Mesenchymal stem cell (in vitro differentiated cells and primary cell): ENCODE measurements around the gene GABBR2.
A peak's percentile ranks its signal among the peaks of the same experiment; 100 is the strongest.

Source experiments
- DNase-seq: peaks from one replicate; pipeline ENCODE4 v3.0.0-alpha.2; 2013
- H2AFZ ChIP-seq: one replicate; pipeline ENCODE4 v1.6.1; 2013; ENCODE audit warnings: low read depth, mild to moderate bottlenecking, control low read depth, inconsistent platforms, low read length, moderate library complexity
- H2AK5ac ChIP-seq: 2 replicates; pipeline ENCODE4 v1.6.1; 2013; ENCODE audit warnings: low read length, moderate library complexity, mild to moderate bottlenecking, inconsistent platforms; ENCODE audit not compliant: severe bottlenecking
- H2BK120ac ChIP-seq: one replicate; pipeline ENCODE4 v1.6.1; 2013; ENCODE audit warnings: low read depth, mild to moderate bottlenecking, inconsistent platforms, low read length, moderate library complexity
- H2BK12ac ChIP-seq, 2 experiments: one replicate each; pipeline ENCODE4 v1.6.1; 2013; ENCODE audit warnings: inconsistent platforms in 2 of 2, low read length in 2 of 2, mild to moderate bottlenecking in 2 of 2, moderate library complexity in 2 of 2, control low read depth in 1 of 2
- H2BK15ac ChIP-seq: one replicate; pipeline ENCODE4 v1.6.1; 2013; ENCODE audit warnings: mild to moderate bottlenecking, low read depth, inconsistent platforms; ENCODE audit not compliant: poor library complexity, severe bottlenecking
- H2BK5ac ChIP-seq: 2 replicates; pipeline ENCODE4 v1.6.1; 2013; ENCODE audit warnings: low read depth, mild to moderate bottlenecking, low read length, control low read depth, inconsistent platforms; ENCODE audit not compliant: poor library complexity, severe bottlenecking
- H3K14ac ChIP-seq, 2 experiments: one replicate each; pipeline ENCODE4 v1.6.1; 2013; ENCODE audit warnings: inconsistent platforms in 2 of 2, low read length in 2 of 2, control low read depth in 1 of 2, mild to moderate bottlenecking in 1 of 2, moderate library complexity in 1 of 2
- H3K18ac ChIP-seq, 2 experiments: one replicate each; pipeline ENCODE4 v1.6.1; 2013; ENCODE audit warnings: inconsistent platforms in 2 of 2, low read length in 2 of 2, control low read depth in 1 of 2, low read depth in 1 of 2, mild to moderate bottlenecking in 1 of 2
- H3K23ac ChIP-seq, 2 experiments: one replicate each; pipeline ENCODE4 v1.6.1; 2013; ENCODE audit warnings: inconsistent platforms in 2 of 2, low read length in 2 of 2, mild to moderate bottlenecking in 2 of 2, moderate library complexity in 2 of 2, control low read depth in 1 of 2
- H3K27ac ChIP-seq: 2 replicates; pipeline ENCODE4 v1.5.1; 2013; ENCODE audit warnings: mild to moderate bottlenecking, moderate library complexity, low read length, control low read depth, inconsistent platforms; ENCODE audit not compliant: poor library complexity, severe bottlenecking
- H3K27me3 ChIP-seq, 2 experiments: 2 replicates each; pipeline versions ENCODE4 v1.6.1 to v1.7.0; 2013; ENCODE audit warnings: low read length in 2 of 2, mild to moderate bottlenecking in 2 of 2, moderate library complexity in 2 of 2, control low read depth in 1 of 2, inconsistent platforms in 1 of 2; ENCODE audit not compliant: control insufficient read depth in 1 of 2, insufficient read depth in 1 of 2
- H3K36me3 ChIP-seq, 2 experiments: 2 replicates each; pipeline versions ENCODE4 v1.6.1 to v1.7.0; 2013; ENCODE audit warnings: low read length in 2 of 2, control low read depth in 1 of 2, inconsistent platforms in 1 of 2, low read depth in 1 of 2, mild to moderate bottlenecking in 1 of 2; ENCODE audit not compliant: insufficient read depth in 2 of 2, control insufficient read depth in 1 of 2
- H3K4ac ChIP-seq, 2 experiments: one replicate each; pipeline ENCODE4 v1.6.1; 2013; ENCODE audit warnings: inconsistent platforms in 2 of 2, low read length in 2 of 2, mild to moderate bottlenecking in 2 of 2, moderate library complexity in 2 of 2, control low read depth in 1 of 2, low read depth in 1 of 2
- H3K4me1 ChIP-seq: 2 replicates; pipeline ENCODE4 v1.6.1; 2013; ENCODE audit warnings: low read depth, low read length, control low read depth; ENCODE audit not compliant: control insufficient read depth, insufficient read depth
- H3K4me2 ChIP-seq: 2 replicates; pipeline ENCODE4 v1.6.1; 2013; ENCODE audit warnings: low read length, mild to moderate bottlenecking, inconsistent platforms; ENCODE audit not compliant: poor library complexity, severe bottlenecking
- H3K4me3 ChIP-seq, 2 experiments: 2 replicates each; pipeline versions ENCODE4 v1.5.1 to v1.7.0; 2013; ENCODE audit warnings: low read length in 2 of 2, mild to moderate bottlenecking in 2 of 2, control low read depth in 1 of 2, low read depth in 1 of 2; ENCODE audit not compliant: insufficient read depth in 1 of 2
- H3K79me1 ChIP-seq: replicated peaks from 2 replicates; pipeline ENCODE4 v1.6.1; 2013; ENCODE audit warnings: mild to moderate bottlenecking, control low read depth, low read length, inconsistent platforms; ENCODE audit not compliant: poor library complexity, severe bottlenecking
- H3K9ac ChIP-seq: 2 replicates; pipeline ENCODE4 v1.7.0; 2013; ENCODE audit warnings: mild to moderate bottlenecking, low read length, moderate library complexity
- H3K9me3 ChIP-seq: 2 replicates; pipeline ENCODE4 v1.7.0; 2013; ENCODE audit warnings: mild to moderate bottlenecking, low read length; ENCODE audit not compliant: control insufficient read depth
- H4K8ac ChIP-seq: one replicate; pipeline ENCODE4 v1.6.1; 2013; ENCODE audit warnings: inconsistent platforms, mild to moderate bottlenecking, low read length, moderate library complexity
- H4K91ac ChIP-seq: one replicate; pipeline ENCODE4 v1.6.1; 2013; ENCODE audit warnings: mild to moderate bottlenecking, low read length, inconsistent platforms
- WGBS: methylation state at CpG from one replicate; pipeline ENCODE4 v1.1.7; 2013; ENCODE audit warnings: mixed read lengths; 5-methylcytosine and 5-hydroxymethylcytosine counted together

The GABBR2 gene

GRCh38 chr9:98707166-98708102, 1.3 kb downstream of the GABBR2 start:
- no peak overlapping the region for H3K9ac ChIP-seq
- no peaks in the 10 kb centered on the region for H3K79me1 ChIP-seq
- H3K4ac ChIP-seq, result no peak overlapping the region
- DNase-seq, result peak; percentile 53
- H3K4me2 ChIP-seq, result peak overlapping the region; percentile 37
- H3K27me3 ChIP-seq, result peaks cover 80 to 84% of the 10 kb centered on the region in 2 experiments
- peak overlapping the region; percentile 22 to 65 for H3K4me3 ChIP-seq
- no peak overlapping the region for H2BK12ac ChIP-seq
- no peak overlapping the region for H3K23ac ChIP-seq
- H4K91ac ChIP-seq, result no peak overlapping the region
- H2BK5ac ChIP-seq, result no peak overlapping the region
- peaks cover 25% of the 10 kb centered on the region for H3K4me1 ChIP-seq
- no peak overlapping the region for H2AFZ ChIP-seq
- H3K27ac ChIP-seq, result no peak overlapping the region
- H2AK5ac ChIP-seq, result no peak overlapping the region
- H3K14ac ChIP-seq, result no peak overlapping the region
- no peaks in the 10 kb centered on the region for H3K9me3 ChIP-seq
- H2BK15ac ChIP-seq, result no peak overlapping the region
- 4% methylated on average over 79 of the region's 79 CpGs for WGBS
- no peaks in the 10 kb centered on the region for H3K36me3 ChIP-seq
- no peak overlapping the region for H2BK120ac ChIP-seq
- H3K18ac ChIP-seq, result no peak overlapping the region
- no peak overlapping the region for H4K8ac ChIP-seq

DNA sequence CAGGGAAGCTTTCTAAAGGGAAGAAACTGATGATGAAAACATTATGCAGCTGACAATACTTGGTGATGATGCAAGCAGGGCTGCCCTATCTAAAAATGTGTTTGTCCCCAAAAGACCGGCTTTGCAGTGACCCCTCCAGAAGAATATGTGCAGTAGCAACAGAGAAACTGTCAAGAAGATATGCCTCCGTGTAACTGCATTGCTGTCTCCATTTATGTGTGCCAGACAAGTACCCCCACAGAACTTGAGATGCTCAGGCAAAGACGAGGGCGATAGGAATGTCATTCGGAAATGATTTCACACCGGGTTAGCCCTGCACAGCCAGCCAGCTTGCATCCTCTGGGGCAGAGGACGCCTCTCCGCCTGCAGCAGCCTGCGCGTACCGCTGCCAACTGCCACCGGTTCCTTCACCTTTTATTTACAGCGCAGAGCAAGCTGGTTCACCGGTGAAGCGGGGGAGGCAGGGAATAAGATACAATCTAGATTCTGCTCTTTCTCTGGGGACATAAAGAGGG, 2.0 kb downstream of the GABBR2 start:
- no peak overlapping the region for H2BK5ac ChIP-seq
- no peak for DNase-seq
- H3K9ac ChIP-seq, result no peak overlapping the region
- H4K91ac ChIP-seq, result no peak overlapping the region
- no peak overlapping the region for H4K8ac ChIP-seq
- H3K27me3 ChIP-seq, result peaks cover 79 to 84% of the 10 kb centered on the region in 2 experiments
- no peak overlapping the region for H3K18ac ChIP-seq
- H3K4me1 ChIP-seq, result peaks cover 25% of the 10 kb centered on the region
- H2BK120ac ChIP-seq, result no peak overlapping the region
- H2BK12ac ChIP-seq, result no peak overlapping the region
- no peak overlapping the region for H3K23ac ChIP-seq
- H3K14ac ChIP-seq, result no peak overlapping the region
- no peaks in the 10 kb centered on the region for H3K36me3 ChIP-seq
- H2AFZ ChIP-seq, result no peak overlapping the region
- no peak overlapping the region for H2AK5ac ChIP-seq
- H3K79me1 ChIP-seq, result no peaks in the 10 kb centered on the region
- WGBS, result 22% methylated on average over 14 of the region's 15 CpGs
- peak overlapping the region in 1 of 2 experiments; percentile 65 for H3K4me3 ChIP-seq
- H3K27ac ChIP-seq, result no peak overlapping the region
- no peak overlapping the region for H2BK15ac ChIP-seq
- no peak overlapping the region for H3K4me2 ChIP-seq
- H3K9me3 ChIP-seq, result no peaks in the 10 kb centered on the region
- no peak overlapping the region for H3K4ac ChIP-seq

- Histone ChIP-seq H2BK12ac (no peak overlapping the region), H3K36me3 (no peaks in the 10 kb centered on the region), H3K9me3 (peaks cover 12% of the 10 kb centered on the region), H3K79me1 (no peaks in the 10 kb centered on the region), H2BK120ac (no peak overlapping the region), H2BK5ac (no peak overlapping the region), H2AK5ac (no peak overlapping the region), H4K8ac (no peak overlapping the region), H4K91ac (no peak overlapping the region), H3K4me2 (no peak overlapping the region), H3K23ac (no peak overlapping the region), H3K4ac (no peak overlapping the region), H3K4me1 (peaks cover 11% of the 10 kb centered on the region), H3K9ac (no peak overlapping the region), H2BK15ac (no peak overlapping the region), H3K27ac (no peak overlapping the region), H3K18ac (no peak overlapping the region), H3K14ac (no peak overlapping the region), H3K27me3 (peaks cover 77 to 87% of the 10 kb centered on the region in 2 experiments), H2AFZ (no peak overlapping the region), H3K4me3 (no peak overlapping the region)
- no peak for DNase-seq
- 70% methylated on average over 2 of the region's 2 CpGs for WGBS
These were observed 5.8 kb downstream of the GABBR2 start for GRCh38 chr9:98702835-98703380.

DNA sequence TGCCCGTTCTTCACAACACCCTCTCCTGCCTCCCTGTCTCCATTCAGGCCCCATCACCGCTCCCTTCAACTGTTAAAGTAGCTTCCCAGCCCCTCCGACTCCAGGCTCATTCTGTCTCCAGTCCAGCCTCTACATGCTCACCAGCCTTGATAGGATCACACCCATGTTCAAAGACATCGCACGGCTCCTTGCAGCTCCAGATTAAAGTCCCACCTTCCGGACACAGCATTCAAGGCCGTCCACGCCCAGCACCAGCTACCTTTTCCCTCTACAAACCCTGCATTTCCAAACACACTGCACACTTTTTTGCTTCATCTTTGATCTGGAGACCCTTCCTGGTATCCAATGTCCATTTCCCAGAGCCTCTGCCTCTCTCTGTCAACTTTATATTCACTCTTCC, 6.4 kb downstream of the GABBR2 start:
- H3K27ac ChIP-seq, result no peak overlapping the region
- WGBS, result 81% methylated on average over 8 of the region's 8 CpGs
- no peak overlapping the region for H3K14ac ChIP-seq
- peaks cover 72 to 89% of the 10 kb centered on the region in 2 experiments for H3K27me3 ChIP-seq
- H3K4me2 ChIP-seq, result no peak overlapping the region
- no peak overlapping the region for H2AFZ ChIP-seq
- no peak overlapping the region for H3K9ac ChIP-seq
- H2BK12ac ChIP-seq, result no peak overlapping the region
- no peak overlapping the region for H3K4ac ChIP-seq
- no peaks in the 10 kb centered on the region for H3K79me1 ChIP-seq
- no peak overlapping the region for H4K8ac ChIP-seq
- H3K4me1 ChIP-seq, result peaks cover 6% of the 10 kb centered on the region
- H3K9me3 ChIP-seq, result peaks cover 12% of the 10 kb centered on the region
- H2BK15ac ChIP-seq, result no peak overlapping the region
- H2BK5ac ChIP-seq, result no peak overlapping the region
- no peak overlapping the region for H3K23ac ChIP-seq
- H3K4me3 ChIP-seq, result no peak overlapping the region
- no peak for DNase-seq
- no peak overlapping the region for H3K18ac ChIP-seq
- H2AK5ac ChIP-seq, result no peak overlapping the region
- no peak overlapping the region for H4K91ac ChIP-seq
- H2BK120ac ChIP-seq, result no peak overlapping the region
- H3K36me3 ChIP-seq, result no peaks in the 10 kb centered on the region
